Fibroblast of skin of right quadriceps (primary cell): ENCODE results near the gene SLC11A1.

Experiments
- DNase-seq: peaks from one replicate; pipeline ENCODE4 v3.0.0-alpha.2; 2013

SLC11A1 gene

GRCh38 chr2:218437969-218438368, 55.9 kb downstream of the SLC11A1 start:
- no peak for DNase-seq

- DNase-seq, result no peak
Measured at GRCh38 chr2:218438596-218438995, 56.5 kb downstream of the SLC11A1 start.

GRCh38 chr2:218444692-218445357, 62.8 kb downstream of the SLC11A1 start:
- no peak for DNase-seq

GRCh38 chr2:218445602-218446001, 63.5 kb downstream of the SLC11A1 start:
- DNase-seq, result no peak
